ENCODE measurements around the gene OARD1. TPM values are rescaled to one million over a fixed set of nuclear protein-coding genes. Genes with fewer than 3 reads are reported as not detected.
A peak's percentile ranks its signal among the peaks of the same experiment; 100 is the strongest.

The OARD1 gene
- total and polyA plus RNA-seq, 4 donors: 22.2 to 27.0 (median 24.3) TPM

DNA sequence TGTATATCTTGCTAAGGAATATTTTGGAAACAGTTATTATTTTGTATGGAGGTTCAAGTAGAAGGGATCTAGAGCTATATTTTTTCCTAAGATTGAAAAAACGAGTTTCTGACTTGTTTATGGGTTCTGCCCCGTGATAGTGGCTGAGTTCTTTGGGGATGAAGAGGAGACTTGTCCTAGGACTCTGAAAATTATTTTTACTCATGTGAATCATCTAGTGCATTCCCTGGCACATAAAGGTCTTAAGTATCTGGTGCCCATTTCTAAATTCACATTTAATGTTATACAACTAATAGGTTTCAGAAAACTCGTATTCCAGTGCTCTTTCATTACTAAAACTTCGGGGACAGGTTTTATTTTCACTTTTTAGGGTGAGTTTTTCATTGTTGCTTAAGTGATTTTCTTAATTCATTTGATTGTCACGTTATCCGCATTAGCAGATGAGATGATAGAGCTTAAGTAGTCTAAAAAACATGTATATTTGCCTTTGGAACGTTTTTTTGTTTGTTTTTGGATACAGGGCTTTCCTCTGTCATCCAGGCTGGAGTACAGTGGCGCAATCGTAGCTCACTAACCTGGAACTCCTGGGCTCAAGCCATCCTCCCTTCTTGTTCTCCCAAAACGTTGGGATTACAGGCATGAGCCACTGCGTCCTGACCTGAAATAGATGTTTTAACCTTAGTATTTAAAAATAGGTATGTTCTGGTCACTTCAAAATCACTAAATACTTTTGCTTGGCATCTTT lies 2.7 kb upstream of the OARD1 start:
- DNase-seq (no peak), ATAC-seq (ENCODE audit: insufficient read depth, low FRiP score) (no peak)
- Histone ChIP-seq H3K27ac (ENCODE audit: low read depth in 1 of 2, low read length in 1 of 2) (peak overlapping the region in 1 of 2 donors; percentile 100), H3K4me1 (ENCODE audit: control insufficient read depth in 5 of 5, insufficient read depth in 5 of 5, low read length in 5 of 5) (peaks cover 0 to 40% (median 15%) of the 10 kb centered on the region in 5 donors), H3K9ac (ENCODE audit: insufficient read depth in 1 of 2, low read length in 2 of 2) (no peak overlapping the region), H3K4me3 (no peak overlapping the region), H3K36me3 (ENCODE audit: control insufficient read depth in 4 of 4, insufficient read depth in 4 of 4, low read length in 4 of 4) (peaks cover 4 to 8% (median 6%) of the 10 kb centered on the region in 4 donors), H3K27me3 (ENCODE audit: control insufficient read depth in 3 of 3, insufficient read depth in 3 of 3, low read length in 2 of 3) (no peaks in the 10 kb centered on the region), H3K9me3 (ENCODE audit: control insufficient read depth in 4 of 4, insufficient read depth in 3 of 4, low read length in 3 of 4) (peaks cover 0 to 2% (median 0%) of the 10 kb centered on the region in 4 donors)
- 43 to 62% methylated on average over 11 of the region's 11 CpGs for WGBS, 2 donors
- TF ChIP-seq, protein P1, sequence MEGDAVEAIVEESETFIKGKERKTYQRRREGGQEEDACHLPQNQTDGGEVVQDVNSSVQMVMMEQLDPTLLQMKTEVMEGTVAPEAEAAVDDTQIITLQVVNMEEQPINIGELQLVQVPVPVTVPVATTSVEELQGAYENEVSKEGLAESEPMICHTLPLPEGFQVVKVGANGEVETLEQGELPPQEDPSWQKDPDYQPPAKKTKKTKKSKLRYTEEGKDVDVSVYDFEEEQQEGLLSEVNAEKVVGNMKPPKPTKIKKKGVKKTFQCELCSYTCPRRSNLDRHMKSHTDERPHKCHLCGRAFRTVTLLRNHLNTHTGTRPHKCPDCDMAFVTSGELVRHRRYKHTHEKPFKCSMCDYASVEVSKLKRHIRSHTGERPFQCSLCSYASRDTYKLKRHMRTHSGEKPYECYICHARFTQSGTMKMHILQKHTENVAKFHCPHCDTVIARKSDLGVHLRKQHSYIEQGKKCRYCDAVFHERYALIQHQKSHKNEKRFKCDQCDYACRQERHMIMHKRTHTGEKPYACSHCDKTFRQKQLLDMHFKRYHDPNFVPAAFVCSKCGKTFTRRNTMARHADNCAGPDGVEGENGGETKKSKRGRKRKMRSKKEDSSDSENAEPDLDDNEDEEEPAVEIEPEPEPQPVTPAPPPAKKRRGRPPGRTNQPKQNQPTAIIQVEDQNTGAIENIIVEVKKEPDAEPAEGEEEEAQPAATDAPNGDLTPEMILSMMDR (IDR thresholded peaks at IDR 0.05; ENCODE audit: control extremely low read depth, extremely low read depth): no peak

DNA sequence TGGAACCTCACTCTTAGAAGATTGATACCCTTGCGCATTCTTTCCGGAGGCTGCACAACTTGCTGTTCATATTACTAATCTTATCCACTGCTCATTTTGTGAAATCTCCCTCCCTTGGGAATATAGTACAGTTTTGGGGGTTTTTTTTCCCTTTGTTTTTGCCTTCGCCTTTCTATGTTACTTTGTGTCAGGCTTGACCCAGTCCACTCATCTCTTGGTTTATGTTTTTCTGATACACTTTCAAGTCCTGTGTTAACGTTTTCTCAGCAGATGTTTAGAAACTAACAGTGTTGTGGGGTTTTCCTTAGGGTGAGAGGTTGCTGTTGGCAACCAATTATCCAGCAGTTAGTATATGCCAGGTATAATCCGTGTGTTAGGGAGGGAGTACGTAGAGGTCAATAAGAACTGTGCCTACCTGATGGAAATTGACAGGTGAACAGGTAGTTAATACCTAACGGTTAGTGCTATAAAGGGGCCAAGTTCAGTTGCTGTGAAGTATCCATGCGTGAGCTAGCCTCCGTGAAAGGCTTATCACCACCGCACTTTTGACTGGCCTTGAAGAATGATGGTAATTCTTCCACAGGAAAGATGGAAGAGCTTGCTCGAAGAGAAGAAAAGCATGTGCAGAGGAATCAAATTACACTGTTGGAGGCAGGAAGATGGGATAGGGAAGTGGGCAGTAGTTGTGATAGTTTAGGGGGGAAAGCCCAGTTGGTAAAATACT lies 2.0 kb upstream of the OARD1 start:
- Histone ChIP-seq H3K4me1 (ENCODE audit: control insufficient read depth in 5 of 5, insufficient read depth in 5 of 5, low read length in 5 of 5) (peaks cover 0 to 40% (median 15%) of the 10 kb centered on the region in 5 donors), H3K27ac (ENCODE audit: low read depth in 1 of 2, low read length in 1 of 2) (peak overlapping the region; percentile 94 to 100), H3K9me3 (ENCODE audit: control insufficient read depth in 4 of 4, insufficient read depth in 3 of 4, low read length in 3 of 4) (peaks cover 0 to 2% (median 0%) of the 10 kb centered on the region in 4 donors), H3K36me3 (ENCODE audit: control insufficient read depth in 4 of 4, insufficient read depth in 4 of 4, low read length in 4 of 4) (peaks cover 2 to 4% (median 3%) of the 10 kb centered on the region in 4 donors), H3K4me3 (peak overlapping the region; percentile 98), H3K9ac (ENCODE audit: insufficient read depth in 1 of 2, low read length in 2 of 2) (peak overlapping the region; percentile 87 to 93), H3K27me3 (ENCODE audit: control insufficient read depth in 3 of 3, insufficient read depth in 3 of 3, low read length in 2 of 3) (no peaks in the 10 kb centered on the region)
- TF ChIP-seq, protein P1 (IDR thresholded peaks at IDR 0.05; ENCODE audit: control extremely low read depth, extremely low read depth): no peak
- ATAC-seq (ENCODE audit: insufficient read depth, low FRiP score) (no peak), DNase-seq (peak in 2 of 3 donors; percentile 58 to 59)
- 7 to 9% methylated on average over 11 of the region's 11 CpGs for WGBS, 2 donors

DNA sequence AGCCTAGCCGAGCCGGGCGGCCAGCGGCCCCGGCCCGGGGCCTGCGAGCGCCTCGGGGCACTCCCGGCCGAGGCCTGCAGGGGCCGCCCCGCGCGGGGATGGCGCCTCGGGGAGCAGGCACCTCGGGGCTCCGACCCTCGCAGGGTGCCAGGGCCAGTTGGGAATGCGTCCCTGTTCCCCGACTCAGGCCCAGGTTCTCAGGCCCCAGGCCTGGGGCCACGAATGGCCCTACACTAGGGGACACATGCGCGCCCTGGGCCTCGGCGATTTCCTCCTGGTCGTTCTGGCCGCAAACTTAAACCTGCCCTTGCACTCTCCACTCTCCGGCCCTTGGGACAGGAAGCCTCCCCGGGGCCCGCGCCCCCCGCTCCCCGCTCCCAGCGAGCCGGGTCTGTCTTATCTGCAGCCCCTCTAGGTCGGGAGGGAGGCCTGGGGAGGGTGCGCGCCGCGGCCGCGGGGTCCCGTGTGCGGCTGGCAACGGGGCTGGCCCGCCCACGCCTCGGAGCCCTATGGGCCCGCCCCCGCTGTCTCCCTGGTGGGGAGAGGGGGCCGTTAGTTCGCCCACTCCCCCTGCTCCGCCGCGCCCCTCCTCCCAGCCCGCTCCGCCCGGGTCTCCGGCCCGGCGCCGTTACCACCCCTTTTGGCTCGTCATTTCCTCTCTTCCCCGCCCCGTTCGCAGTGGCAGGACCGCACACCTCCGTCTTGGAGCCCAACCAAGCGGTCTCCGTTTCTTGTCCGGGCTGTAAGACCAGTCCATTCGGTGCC lies 1.2 kb upstream of the OARD1 start:
- peaks cover 0 to 40% (median 15%) of the 10 kb centered on the region in 5 donors for H3K4me1 ChIP-seq (ENCODE audit: control insufficient read depth in 5 of 5, insufficient read depth in 5 of 5, low read length in 5 of 5)

More for the DNA sequence above, 1.2 kb upstream of the OARD1 start:
- Histone ChIP-seq H3K9ac (ENCODE audit: insufficient read depth in 1 of 2, low read length in 2 of 2) (peak overlapping the region; percentile 87 to 93), H3K27me3 (ENCODE audit: control insufficient read depth in 3 of 3, insufficient read depth in 3 of 3, low read length in 2 of 3) (no peaks in the 10 kb centered on the region), H3K9me3 (ENCODE audit: control insufficient read depth in 4 of 4, insufficient read depth in 3 of 4, low read length in 3 of 4) (peaks cover 0 to 2% (median 0%) of the 10 kb centered on the region in 4 donors), H3K27ac (ENCODE audit: low read depth in 1 of 2, low read length in 1 of 2) (peak overlapping the region; percentile 94 to 100), H3K36me3 (ENCODE audit: control insufficient read depth in 4 of 4, insufficient read depth in 4 of 4, low read length in 4 of 4) (peaks cover 0 to 3% (median 2%) of the 10 kb centered on the region in 4 donors), H3K4me3 (peak overlapping the region; percentile 98)
- WGBS, 2 donors: 0 to 1% methylated on average over 59 to 74 of the region's 74 CpGs
- ATAC-seq (ENCODE audit: insufficient read depth, low FRiP score): peak; percentile 10
- DNase-seq: peak; percentile 90 to 93 (median 93)
- TF ChIP-seq, protein P1 (IDR thresholded peaks at IDR 0.05; ENCODE audit: control extremely low read depth, extremely low read depth): no peak
